ENCODE data around the gene RPL27.

The RPL27 gene

GRCh38 chr17:43020789-43021740, 22.8 kb downstream of the RPL27 start:
- no peak for DNase-seq (ENCODE audit: low read depth)

GRCh38 chr17:43021741-43022512, 23.7 kb downstream of the RPL27 start, which contains the start of gene VAT1:
TSS of gene VAT1 (minus strand) at chr17:43022385. CDS start at chr17:43022322, 63 bp downstream.
- DNase-seq (ENCODE audit: low read depth) = peak; percentile 53

GRCh38 chr17:43024407-43025289, 26.4 kb downstream of the RPL27 start, which contains the start of gene RND2:
TSS of gene RND2 (plus strand) at chr17:43025231. CDS start at chr17:43025348, 117 bp downstream.
- DNase-seq (ENCODE audit: low read depth) = peak; percentile 71

- DNase-seq (ENCODE audit: low read depth) = no peak
Observed at GRCh38 chr17:43025290-43025657, 27.1 kb downstream of the RPL27 start.

GRCh38 chr17:43025766-43026537, 27.7 kb downstream of the RPL27 start:
- no peak for DNase-seq (ENCODE audit: low read depth)

GRCh38 chr17:43026595-43026994, 28.4 kb downstream of the RPL27 start:
- DNase-seq (ENCODE audit: low read depth) = no peak

GRCh38 chr17:43027091-43028032, 29.1 kb downstream of the RPL27 start:
- no peak for DNase-seq (ENCODE audit: low read depth)

GRCh38 chr17:43028221-43028861, 30.1 kb downstream of the RPL27 start:
- no peak for DNase-seq (ENCODE audit: low read depth)

GRCh38 chr17:43030137-43030767, 32.0 kb downstream of the RPL27 start:
- DNase-seq (ENCODE audit: low read depth) = no peak

GRCh38 chr17:43031666-43032065, 33.4 kb downstream of the RPL27 start:
- DNase-seq (ENCODE audit: low read depth) = no peak

- DNase-seq (ENCODE audit: low read depth) = no peak
Observed at GRCh38 chr17:43033948-43034881, 36.0 kb downstream of the RPL27 start.

- DNase-seq (ENCODE audit: low read depth) = no peak
Observed at GRCh38 chr17:43034894-43035293, 36.7 kb downstream of the RPL27 start.

GRCh38 chr17:43039646-43040045, 41.4 kb downstream of the RPL27 start:
- DNase-seq (ENCODE audit: low read depth) = no peak

GRCh38 chr17:43040655-43041054, 42.4 kb downstream of the RPL27 start:
- DNase-seq (ENCODE audit: low read depth) = no peak

- no peak for DNase-seq (ENCODE audit: low read depth)
Observed at GRCh38 chr17:43042025-43042628, 43.9 kb downstream of the RPL27 start.

- DNase-seq (ENCODE audit: low read depth) = no peak
Observed at GRCh38 chr17:43043307-43043706, 45.1 kb downstream of the RPL27 start.

GRCh38 chr17:43044024-43044423, 45.8 kb downstream of the RPL27 start:
- no peak for DNase-seq (ENCODE audit: low read depth)
